ENCODE measurements around the gene FYN.

DNA sequence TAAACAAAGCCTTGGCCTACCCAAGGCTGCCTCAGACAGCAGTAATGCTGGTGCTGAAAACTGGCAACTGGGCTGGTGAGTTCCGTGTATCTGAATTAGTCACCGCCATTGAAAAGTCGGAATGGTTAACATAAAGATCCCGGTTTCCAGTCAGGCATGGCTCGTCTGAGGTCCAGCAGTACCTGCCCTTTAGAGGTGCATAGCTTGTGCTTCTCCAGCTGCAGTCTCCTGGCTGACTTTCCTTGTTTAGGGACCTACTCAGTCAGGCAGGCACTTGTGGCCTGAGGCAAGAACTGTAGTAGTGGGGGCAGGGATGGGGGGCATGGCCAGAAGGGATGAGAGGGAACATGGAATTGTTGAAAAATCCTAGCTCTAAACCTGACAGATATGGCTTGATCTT, 101.6 kb downstream of the FYN start:
- TF ChIP-seq SP1 (IDR thresholded peaks at IDR 0.05) (no peak), ELF4 (IDR thresholded peaks at IDR 0.05) (no peak), FOXM1 (IDR thresholded peaks at IDR 0.05; ENCODE audit: borderline replicate concordance) (no peak), HDGF (IDR thresholded peaks at IDR 0.05; ENCODE audit: borderline replicate concordance) (no peak), FOXK2 (IDR thresholded peaks at IDR 0.05) (no peak), FOXA1 (IDR thresholded peaks at IDR 0.05) (no peak)
- TF ChIP-seq, protein P1, sequence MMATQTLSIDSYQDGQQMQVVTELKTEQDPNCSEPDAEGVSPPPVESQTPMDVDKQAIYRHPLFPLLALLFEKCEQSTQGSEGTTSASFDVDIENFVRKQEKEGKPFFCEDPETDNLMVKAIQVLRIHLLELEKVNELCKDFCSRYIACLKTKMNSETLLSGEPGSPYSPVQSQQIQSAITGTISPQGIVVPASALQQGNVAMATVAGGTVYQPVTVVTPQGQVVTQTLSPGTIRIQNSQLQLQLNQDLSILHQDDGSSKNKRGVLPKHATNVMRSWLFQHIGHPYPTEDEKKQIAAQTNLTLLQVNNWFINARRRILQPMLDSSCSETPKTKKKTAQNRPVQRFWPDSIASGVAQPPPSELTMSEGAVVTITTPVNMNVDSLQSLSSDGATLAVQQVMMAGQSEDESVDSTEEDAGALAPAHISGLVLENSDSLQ (IDR thresholded peaks at IDR 0.05) = no peak
